CD4-positive, alpha-beta T cell treated with Interferon gamma for 1 hour (primary cell): ENCODE results near the gene SMURF1.

ENCODE experiments used
- DNase-seq: peaks from one replicate; pipeline ENCODE4 v3.0.0-alpha.2; 2020

Gene SMURF1

DNA sequence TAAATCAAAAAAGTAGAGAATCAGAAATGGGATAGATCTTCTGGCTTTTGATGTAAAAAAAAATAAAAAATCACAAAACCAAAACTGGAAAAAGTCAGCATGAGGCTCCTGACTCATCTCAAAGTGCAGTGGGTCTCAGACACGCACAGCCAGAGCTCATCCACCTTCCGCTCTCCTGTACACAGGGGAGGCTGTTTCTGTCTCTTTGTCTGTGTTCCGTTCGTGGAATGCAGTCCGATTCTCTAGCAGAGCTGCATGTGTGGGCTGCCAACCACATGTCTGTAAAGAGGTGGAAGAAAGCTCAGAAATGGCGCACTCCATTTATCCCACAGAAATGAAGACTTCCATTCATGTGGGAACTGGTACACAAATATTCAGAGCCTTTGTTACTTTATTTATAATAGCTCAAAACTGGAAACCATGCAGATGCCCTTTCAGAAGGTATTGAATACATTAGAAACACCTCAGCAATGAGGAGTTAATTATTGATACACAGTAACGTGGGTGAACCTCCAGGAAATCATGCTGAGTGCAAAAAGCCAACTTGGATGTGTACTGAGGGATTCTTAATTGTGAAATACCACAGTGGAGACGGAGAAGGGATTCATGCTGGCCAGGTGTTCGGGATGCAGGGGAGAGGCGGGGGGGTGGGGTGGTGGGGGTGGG, 142.3 kb downstream of the SMURF1 start:
- no peak for DNase-seq

DNA sequence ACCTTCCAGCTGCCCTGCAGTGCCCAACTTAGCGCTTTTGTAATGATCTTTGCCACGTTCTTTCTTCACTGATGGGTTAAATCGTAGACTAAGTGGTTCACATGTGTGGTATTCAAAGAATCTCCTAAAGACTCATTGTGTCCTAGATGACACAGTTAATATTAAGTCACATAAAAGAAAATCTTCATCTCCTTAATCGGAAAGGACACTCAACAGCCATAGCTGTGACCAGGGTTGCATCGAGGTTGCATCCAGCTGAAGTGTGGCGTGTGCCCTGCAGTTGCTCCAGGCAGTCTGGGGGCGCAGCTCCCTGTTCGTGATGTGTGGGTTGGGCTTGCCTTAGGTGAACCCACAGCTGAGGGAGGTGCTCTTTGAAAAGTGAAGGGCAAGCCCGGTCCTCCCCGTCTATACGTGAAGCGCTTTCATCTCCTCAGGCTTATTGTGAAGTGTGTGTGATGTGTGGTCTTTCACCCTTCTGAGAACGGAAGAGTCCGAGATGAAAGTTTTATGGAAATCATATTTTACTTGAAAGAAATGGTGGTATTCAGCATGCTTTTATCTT, 142.9 kb downstream of the SMURF1 start:
- DNase-seq, result no peak

DNA sequence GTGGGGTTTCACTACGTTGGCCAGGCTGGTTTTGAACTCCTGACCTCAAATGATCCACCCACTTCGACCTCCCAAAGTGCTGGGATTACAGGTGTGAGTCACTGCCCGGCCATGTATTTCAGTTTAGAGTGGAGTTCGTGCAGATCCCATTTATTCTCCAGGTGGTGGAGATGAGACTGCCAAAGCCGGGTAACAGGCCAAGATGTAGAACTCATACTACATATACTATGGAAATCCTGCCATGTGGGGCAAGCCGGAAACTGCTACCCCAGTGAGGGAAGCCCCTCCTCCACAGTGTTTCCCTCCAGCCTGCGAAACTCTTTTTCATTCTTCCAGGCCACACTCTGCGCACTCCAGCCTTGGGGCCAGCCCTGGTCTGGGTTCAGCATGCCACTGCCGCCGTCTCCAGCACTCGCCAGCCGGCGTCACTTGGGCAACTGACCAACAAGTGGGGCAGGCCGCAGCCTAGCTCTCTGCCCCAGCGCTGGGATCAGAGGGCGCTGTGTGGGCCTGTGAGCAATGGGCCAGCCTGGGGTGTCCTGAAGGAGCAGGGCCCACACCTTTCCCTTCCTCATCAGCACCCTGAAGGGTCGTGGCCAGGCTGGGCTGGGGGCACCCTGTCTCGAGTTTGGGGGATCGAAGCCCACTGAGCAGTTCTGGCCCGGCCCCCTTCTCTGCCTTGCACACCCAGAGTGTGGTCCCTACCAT, 143.6 kb downstream of the SMURF1 start:
- no peak for DNase-seq

DNA sequence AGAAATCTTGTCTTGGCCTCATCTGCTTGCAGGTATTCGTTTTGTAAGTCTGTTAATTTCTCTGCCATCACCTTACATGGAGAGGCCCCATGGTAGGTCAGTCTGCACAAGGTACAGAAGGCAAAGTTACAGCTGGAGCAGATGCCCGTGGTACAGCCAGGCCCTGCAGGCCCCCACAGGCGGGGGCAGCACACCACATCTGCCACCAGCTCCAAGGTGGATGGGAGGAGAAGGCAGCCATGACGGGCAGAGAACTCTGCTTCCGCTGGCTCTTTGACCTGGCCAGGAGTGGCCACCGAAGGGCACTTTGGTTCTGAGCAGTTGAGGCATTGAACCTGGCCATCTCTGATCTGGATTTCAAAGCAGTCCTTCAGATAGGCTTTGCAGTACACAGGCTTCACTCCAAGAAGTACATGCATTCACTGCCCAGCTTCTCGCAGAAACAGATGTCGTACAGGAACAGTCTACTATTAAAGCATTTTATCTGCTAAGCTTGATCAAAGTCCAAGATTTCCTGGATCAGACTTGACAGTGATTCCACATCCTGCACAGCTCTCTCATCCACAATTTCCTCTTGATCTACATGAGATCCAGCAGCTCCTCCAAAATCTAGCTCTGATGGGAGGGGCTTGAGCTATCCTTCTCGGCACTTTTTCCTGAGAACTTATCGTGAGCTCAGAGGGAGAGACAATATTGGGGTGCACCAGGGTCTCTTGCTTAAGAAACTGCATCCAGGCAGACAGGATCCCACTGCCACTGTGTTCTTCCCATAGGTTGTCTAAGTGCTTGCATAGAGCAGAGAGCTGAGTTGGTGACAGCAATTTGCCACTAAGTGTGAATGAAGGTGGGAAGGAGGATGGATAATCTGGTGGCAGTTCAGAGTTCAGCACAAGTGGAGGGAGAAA, 144.8 kb downstream of the SMURF1 start:
- no peak for DNase-seq

DNA sequence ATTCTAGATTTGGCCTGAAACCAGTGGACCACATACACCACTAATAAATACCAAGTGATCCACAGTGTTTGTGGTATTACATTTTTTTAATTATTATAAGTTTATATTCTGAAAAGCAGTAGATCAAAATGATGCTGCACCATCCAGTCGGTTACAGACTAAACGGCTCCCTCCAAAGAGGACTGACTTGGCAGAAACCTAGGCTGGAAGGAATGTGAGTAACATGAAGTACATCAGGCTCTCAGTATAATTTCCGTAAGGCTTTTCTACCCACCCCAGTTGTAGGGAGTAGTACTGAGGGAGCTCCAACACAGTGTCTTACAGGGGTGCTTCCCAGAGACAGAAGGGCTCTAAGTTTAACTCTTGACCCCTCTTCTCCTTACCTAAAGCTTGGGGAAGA, 146.1 kb downstream of the SMURF1 start:
- no peak for DNase-seq

DNA sequence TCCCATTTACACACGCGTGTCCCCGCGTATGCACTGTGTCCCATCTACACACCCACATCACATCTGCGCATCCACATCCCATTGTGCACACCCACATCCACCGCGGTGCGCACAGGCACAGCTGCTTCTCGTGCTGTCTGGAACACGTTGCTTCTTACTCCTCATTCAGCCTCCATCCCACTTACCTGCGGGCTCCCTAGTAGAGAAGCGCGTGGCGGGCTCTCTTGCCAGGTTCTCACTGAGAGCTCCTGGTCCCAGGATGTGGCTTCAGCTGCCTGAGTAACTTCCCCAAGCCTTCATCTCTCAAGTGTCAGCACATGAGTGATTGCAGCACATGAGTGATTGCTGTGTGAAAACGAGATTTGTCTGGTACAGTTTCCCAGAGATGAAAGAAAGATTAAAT, 147.8 kb downstream of the SMURF1 start:
- DNase-seq, result no peak

DNA sequence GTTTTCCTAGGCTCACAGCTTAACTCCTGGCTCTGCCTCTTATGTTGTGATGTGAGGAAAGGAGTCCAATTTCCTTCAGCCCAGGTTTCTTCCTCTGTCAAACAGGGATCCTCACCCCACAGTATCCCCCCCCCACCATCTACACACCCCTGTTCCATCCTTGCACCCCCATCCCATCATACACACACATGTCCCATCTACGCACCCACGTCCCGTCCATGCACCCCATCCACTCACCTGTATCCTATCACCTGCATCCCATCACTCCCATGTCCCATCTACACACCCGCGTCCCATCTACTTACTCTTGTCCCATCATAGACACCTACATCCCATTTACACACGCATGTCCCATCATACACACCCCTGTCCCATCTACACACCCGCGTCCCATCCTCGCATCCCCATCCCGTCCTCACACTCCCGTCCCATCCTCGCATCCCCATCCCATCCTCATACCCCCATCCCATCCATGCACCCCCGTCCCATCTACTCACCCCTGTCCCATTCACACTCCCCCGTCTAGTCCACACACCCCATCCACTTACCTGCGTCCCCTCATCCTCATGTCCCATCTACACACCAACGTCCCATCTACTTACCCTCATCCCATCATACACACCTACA, 148.3 kb downstream of the SMURF1 start:
- DNase-seq, result no peak

DNA sequence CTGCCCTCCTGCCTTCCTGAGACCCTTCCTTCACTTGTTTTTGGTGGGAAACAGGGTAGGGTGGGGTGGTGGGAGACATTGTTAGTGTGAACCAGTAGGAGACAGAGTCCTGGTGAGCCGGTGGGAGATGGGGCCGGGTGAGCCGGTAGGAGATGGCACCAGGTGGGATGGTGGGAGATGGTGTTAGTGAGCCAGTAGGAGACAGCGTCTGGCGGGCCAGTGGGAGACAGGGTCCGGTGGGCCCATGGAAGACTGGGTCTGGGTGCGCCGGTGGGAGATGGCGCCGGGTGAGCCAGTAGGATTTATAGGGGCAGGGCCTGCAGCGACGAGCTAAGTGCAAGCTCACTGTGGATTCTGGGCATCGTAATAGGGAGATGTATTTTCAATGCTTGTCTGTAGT, 148.8 kb downstream of the SMURF1 start:
- DNase-seq, result no peak

DNA sequence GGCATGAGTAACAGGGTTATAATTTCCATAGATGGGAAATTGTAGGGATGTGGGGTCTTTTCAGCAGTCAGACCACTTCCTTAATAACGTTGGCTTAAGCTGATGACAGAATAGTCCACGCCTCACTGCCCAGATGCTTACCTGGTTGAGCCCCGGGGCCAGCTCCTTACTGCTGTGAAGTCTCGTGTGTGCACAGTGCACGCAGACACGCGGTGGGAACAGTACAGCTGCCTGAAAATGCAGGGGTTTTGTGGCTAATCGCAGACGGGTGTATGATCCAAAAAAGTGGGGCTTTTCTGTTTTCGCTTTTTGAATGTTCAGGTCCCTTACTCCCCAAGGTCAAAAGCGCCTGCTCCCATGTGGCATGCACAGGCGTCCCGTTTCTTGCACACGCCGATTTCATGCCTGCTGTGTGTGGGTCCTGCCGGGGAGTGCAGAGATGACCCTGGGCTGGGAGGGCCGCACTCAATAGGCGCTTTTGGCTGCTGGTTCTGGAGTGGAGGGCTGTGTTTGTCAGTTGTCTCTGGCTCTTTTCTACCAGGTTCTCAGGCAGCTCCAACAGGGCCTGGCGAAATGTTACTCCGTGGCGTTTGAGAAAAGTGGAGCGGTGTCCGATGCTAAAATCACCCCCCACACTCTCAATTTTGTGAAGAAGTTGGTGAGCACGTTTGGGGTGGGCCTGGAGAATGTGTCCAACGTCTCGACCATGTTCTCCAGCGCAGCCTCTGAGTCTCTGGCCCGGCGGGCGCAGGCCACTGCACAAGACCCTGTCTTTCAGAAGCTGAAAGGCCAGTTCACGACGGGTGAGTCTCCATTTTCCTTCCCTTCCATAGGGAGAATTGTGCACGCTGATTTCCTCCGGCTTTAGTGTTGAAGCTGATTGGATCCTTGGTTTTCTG, 149.6 kb downstream of the SMURF1 start:
- DNase-seq, result no peak

DNA sequence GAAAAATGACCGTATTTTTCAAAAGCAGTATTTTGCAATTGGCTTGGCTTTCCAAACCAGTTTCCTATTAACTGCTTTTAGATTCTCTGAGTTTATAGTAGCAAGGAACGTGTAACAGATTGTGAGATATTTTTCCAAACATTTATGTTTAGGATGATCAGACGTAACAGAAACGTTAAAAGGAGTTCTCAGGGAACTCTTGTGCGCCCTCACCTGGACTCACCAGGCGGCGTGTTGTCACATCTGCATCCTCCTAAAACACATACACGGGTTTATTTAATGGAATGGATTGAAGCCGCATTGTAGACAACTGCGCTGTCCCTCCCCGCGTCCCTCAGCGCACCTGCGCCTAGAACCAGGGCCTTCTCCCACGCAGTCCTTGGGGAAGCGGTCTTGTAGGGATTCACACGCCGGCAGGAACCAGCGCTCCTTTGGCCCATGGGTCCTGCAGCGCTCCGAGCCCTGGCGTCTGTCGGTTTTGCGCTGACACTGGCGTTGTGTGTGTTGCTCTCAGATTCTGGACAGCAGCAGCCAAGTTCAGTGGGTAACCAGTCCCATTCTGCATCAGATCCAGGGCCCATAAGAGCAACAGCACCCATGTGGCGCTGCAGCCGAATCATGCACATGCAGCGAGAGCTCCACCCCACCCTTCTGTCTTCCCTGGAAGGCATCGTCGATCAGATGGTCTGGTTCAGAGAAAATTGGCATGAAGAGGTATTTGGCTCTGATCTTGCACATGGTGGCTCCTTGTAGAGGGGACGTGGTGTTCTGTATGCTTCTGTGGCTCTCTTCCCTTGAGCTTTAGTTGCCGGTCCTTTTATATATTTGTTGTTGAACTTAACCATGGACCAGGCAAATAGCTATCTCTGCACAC, 150.6 kb downstream of the SMURF1 start:
- DNase-seq, result no peak

DNA sequence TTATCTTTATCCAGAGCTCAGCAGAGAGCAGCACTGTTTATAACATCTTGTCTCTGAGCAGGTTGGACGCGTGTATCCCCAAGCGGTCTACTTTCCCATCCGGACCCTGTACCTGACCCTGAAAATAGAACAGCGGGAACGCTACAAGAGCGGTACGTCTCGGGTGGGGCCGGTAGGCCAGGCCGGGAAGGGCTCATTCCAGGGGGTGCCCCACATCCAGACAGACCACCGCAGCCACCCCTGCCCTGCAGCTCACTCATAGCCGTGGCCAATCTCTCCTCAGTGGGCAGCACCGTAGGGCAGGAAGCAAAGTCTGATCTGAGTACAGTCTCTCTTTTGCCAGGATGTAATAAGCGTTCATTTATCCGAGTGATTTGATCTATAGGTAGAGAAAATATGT, 151.8 kb downstream of the SMURF1 start:
- DNase-seq, result no peak

DNA sequence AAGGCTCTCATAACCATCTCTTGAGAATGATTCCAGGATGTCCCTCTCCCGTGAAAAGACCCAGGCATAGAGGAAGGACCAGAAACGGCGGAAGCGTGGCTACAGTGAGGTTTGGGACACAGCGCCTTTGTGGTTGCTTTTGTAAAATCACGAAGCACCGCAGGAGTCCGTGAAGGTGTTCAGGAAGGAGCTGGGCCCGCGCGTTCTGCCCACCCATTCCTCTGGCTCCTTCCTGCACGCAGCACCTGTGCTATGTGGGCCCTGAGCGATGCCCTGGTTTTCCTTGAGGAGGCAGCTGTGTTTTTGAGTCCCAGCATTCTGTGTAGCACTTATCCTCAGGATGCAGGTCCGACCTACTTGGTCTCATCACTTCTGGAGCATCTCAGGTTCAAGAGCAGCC, 152.8 kb downstream of the SMURF1 start:
- no peak for DNase-seq

DNA sequence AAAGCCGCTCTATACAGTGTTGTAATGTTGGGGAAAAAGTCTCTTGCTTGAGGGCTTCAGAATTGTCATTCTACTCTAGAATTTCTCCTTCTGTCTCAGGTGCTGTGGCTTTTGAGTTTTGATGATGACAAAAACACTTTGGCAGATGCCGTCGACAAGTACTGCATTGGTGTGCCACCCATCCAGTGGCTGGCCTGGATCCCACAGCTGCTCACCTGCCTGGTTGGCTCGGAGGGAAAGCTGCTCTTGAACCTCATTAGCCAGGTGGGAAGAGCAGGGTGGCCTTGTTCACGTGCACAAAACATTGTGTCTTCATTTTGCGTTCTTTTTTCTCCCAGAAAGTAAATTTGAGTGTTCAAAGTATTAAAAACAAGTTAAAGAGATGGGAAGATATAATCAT, 153.6 kb downstream of the SMURF1 start:
- no peak for DNase-seq

DNA sequence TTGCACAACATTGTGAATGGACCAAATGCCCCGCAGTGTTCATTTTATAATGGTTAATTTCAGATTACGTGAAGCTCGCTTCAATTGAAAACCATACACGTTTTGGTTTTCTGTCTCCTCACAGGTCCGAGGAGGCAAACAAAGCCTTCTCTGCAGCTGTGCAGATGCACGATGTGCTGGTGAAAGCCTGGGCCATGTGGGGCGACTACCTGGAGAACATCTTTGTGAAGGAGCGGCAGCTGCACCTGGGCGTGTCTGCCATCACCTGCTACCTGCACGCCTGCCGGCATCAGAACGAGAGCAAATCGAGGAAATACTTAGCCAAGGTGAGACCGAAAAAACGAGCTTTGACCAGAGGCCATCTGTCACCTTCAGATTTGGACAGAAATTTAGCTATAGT, 155.3 kb downstream of the SMURF1 start:
- no peak for DNase-seq

DNA sequence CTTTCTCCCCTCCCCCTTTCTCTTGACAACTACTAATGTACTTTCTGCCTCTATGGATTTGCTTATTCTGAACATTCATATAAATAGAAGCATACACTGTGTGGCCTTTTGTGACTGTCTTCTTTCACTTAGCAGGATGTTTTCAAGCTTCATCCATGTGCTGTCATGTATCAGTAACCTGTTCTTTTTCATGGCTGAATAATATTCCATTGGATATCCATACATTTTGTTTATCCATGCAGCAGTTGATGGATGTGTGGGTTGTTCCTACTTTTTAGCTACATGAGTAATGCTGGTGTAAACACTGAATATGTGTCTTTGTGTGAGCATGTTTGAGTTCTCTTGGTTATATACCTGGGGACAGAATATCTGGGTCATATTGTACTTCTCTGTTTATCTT, 158.0 kb downstream of the SMURF1 start:
- no peak for DNase-seq

DNA sequence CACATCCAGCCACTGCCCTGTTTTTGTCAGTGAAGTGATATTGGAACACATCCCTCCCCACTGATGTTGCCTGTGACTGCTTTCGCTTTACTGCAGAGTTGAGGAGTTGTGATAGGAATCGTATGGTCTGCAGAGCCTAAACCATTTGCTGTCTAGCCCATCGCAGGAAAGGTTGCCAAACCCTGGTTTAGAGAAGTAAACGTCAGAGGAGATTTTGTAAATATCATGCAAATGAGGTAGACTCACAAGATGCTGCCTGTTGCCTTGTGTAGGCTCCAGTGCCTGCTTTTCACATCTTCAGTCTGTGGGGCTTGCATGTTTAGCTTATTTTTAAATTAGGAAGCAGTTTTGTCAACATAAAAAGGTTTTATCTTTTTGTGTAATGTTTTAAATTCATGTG, 158.5 kb downstream of the SMURF1 start:
- DNase-seq, result no peak

DNA sequence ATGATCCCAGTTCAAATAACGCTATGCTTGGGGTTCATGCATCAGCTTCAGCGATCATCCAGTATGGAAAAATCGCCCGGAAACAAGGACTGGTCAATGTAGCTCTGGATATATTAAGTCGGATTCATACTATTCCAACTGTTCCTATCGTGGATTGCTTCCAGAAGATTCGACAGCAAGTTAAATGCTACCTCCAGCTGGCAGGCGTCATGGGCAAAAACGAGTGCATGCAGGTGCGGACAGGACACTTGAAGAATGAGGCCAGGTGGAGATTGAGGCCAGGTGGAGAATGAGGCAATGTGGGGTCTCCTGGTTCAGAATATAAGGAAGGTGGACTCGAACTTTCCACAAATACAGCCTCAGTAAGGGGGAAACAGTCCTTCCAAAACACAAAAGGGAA, 159.8 kb downstream of the SMURF1 start:
- DNase-seq, result no peak

DNA sequence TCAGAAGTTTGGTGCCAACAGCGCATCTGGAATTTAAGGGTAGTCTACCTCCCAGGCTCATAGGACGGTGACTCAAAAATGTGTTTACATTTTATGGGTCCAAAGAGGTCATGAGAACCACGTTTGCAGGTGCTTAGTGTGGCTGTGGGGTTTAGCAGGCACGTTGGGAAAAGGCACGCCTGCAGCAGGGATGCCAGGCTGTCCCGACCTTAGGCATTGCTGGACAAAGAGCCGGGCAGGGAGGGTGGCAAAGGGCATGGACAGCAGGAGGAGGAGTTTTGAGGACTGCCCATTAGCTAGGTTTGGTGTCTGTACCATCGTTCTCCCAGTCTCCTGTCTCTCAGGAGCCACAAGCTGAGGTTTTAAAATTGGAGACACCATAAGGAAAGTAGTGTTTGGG, 161.2 kb downstream of the SMURF1 start:
- no peak for DNase-seq

DNA sequence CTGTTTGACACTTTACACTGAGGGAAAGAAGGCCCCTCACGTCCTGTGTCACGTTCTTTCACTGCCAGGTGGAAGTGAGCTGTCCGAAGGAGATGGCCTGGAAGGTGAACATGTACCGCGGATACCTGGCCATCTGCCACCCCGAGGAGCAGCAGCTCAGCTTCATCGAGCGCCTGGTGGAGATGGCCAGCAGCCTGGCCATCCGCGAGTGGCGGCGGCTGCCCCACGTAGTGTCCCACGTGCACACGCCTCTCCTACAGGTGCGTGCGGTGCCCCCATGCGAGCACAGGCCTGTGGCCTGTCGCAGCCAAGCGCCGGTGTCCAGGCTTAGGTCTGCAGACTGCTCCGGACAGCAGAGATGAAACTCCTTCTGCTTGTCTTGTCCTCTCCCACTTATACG, 162.2 kb downstream of the SMURF1 start:
- DNase-seq, result no peak

DNA sequence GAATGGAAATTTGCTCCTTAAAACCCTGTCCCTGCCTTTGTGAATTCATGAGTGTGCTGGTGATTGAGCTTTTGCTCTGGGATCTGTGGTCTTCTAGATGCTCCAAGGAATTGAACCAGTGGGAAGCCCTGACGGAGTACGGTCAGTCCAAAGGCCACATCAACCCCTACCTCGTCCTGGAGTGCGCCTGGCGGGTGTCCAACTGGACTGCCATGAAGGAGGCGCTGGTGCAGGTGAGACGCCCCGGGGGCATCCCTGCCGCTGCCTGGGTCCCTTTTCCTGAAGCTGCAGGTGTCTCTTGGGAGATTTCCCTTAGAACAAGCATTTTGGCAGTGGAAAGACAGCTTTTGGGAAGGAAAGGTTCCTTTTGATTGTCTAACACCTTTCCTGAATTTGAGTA, 165.2 kb downstream of the SMURF1 start:
- DNase-seq, result no peak
